ENCODE data around the gene FMN1.

The FMN1 gene

DNA sequence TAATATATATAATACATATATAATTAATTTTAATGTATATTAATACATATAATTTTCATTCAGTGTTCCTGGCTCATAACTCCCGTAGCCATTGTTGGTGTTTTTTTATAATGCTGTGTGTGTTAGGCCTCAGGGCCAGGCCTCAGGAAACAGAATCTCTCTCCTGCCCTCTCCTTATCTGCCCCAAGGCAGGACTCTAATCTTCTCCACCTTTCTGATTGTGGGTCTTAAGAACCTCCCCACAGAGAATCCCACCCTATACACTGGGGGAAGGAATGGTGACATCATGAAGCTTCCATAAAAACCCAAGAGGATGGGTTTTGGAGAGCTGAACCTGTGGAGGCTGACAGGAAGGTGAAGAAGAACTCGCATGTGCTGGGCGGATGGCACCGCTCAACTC is 4.0 kb upstream of the FMN1 start:
- DNase-seq (ENCODE audit: low read depth): no peak

DNA sequence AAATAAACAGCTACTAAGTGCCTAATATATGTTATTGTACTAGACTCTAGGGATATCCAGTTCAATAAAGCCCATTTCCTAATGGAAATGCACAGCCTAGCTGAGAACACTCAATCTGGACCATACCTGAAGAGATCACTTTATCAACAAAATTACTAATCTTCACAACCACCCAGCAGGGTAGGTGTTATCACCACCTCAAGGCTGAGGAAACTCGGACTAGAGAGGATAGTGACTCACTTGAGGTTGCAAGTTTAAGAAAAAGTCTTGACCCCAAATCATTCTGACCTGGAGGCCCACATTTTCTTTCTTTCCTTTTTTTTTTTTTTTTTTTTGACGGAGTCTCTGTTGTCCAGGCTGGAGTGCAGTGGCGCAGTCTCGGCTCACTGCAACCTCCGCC is 3.1 kb upstream of the FMN1 start:
- DNase-seq (ENCODE audit: low read depth): no peak

DNA sequence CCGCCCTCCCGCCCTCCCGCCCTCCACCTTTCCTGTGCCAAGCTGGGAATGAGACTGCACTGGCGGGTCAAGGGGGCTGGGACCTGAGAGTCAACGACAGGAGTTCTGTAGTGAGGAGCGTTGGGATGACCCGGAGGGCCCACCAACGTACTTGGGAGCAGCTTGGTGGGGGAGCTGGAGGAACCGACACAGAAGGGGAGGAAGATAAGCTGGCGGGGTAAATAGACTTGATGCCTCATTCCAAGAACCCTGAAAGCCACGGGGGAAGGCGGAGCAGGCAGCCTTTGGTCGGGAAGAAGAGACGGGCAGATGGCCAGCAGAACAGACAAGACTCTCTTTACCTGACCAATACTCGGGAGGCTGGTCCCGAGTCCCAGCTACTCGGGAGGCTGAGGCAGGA is 277 bp downstream of the FMN1 start:
- no peak for DNase-seq (ENCODE audit: low read depth)

DNA sequence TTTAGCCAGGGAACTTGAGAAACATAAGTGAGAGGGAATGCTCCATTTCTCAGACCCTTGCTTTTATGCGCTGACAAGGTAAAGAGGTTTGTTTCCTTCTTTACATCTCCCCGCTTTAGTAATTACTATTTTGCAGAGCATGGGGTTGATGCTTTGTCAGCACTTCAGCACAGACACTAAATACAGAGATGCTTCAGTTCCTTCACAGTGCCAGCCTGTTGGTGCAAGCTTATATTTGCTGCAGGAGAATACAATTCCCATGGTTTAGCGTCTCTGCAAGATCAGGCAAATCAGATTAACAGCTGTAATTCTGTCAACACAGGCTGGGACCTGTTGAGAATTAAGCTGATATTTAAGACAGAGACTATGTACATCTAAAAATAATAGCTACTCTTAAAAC is 2.9 kb downstream of the FMN1 start:
- no peak for DNase-seq (ENCODE audit: low read depth)

DNA sequence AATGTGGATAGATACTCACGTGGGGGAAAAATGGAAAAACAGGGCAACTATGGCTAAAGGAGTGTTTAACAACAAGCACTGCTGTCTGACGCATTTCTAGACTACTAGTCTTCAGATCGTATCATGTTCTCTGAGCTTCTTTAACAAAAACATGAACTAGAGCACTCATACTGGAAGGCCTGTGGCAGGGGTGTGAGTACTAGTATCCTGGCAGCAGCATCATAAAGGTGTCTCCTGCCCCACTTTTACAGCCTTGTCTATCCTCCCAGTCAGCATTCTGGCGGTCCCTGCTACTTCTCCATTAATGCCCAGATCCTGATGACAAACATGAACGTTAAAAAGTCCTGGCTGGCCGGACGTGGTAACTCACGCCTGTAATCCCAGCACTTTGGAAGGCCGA is 4.0 kb downstream of the FMN1 start:
- DNase-seq (ENCODE audit: low read depth): no peak

DNA sequence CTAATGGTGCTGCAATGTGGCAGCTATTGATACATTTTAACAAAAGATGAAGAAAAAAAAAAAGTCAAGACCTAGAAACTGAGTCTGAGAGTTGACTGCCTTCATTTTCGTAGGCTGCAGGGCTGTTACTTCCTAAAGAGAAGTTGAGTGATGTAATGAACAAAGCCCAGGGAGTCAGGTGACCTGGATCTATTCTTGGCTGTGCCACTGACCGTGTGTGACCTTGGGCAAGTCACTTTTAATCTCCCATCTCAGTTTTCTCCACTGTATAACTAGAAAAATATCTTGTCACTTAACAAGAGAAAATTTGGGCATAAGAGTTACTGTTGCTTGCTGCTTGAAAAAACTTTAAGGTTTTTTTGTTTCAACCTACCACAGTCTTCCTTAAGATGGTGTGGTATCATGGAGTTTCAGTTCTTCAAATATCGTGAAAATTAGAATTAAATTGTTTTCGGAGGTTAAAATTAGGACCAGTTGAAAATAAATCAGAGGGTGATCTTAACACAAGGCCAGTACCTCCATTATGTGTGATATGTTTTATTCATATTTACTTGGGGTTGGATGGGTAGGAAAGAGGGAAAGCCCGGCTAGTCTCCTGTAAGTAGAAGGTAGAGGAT is 5.8 kb downstream of the FMN1 start:
- DNase-seq (ENCODE audit: low read depth): no peak

DNA sequence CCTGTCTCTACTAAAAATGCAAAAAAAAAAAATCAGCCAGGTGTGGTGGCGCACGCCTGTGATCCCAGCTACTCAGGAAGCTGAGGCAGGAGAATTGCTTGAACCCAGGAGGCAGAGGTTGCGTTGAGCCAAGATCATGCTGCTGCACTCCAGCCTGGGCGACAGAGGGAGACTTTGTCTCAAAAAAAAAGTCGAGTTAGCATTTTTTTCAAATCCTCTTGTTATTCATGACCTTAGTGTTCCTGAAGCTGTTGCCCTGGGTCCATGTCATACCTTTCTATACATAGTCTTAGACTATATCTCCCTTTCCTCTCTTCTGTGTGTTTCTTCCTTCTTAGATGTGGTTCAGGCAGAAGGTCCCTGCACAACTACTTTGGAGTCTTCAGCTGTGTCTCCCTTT is 6.4 kb downstream of the FMN1 start:
- DNase-seq (ENCODE audit: low read depth): no peak

DNA sequence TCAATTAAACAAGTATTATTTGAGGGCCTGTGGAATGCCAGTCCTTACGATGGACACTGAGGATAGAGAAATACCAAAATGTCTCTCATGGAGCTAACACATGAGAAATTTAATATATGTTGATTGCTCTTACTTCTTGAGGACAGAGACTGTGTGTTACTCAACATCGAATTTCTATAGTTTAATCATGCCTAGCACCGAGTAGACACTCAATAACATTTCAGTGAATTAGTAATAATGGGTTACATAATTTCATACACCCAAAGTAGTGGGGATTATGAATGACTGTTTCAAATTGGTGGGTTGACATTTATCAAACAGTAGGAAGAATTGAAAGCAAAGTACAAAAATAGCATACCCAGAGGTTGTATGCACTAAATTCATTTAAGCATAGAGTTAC is 11.2 kb downstream of the FMN1 start:
- no peak for DNase-seq (ENCODE audit: low read depth)

DNA sequence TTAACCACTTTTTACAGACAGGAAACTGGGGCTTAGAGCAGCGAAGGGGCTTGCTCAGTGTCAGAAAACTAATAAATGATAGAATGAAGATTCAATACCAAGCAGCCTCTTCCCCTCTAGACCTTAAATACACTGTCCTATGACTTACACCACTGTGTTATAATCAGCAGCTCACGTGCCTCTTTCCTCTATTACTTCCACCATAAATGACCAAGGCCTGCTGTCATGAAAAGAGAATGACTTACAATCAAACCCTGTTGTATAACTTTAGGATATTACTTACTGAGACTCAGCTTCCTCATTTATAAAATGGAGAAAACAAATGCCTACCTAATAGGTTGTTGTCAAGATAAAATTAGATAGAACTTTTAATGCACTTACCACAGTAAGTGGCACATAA is 11.6 kb downstream of the FMN1 start:
- DNase-seq (ENCODE audit: low read depth): no peak

DNA sequence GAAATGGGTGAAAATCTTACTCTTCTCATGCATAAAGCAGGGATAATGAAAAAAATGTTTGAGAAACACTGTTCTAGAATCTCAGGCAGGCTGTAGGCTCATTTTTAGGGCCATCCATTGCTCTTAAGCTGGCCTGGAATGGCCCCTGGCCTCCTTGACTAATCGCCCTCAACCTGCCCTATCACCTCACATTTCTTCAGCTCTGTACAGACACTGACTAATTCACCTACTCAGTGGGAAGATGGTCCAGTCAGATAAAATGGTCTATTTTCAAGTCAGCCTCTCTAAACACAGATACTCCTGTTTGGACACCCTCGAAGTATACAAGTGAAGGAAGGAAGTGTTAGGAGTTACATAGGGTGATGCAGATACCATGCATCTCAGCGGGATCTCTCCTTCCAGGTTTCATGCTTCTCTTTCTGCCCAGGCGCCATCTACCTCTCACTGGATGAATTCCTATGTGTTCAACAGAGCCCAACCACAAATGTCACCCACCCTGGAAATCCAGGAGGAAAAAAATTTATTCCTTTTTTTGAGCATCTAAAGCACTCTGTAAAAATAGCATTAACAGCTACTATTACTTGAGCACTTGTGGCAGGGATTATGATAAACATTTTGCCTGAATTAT is 12.1 kb downstream of the FMN1 start:
- DNase-seq (ENCODE audit: low read depth): no peak

DNA sequence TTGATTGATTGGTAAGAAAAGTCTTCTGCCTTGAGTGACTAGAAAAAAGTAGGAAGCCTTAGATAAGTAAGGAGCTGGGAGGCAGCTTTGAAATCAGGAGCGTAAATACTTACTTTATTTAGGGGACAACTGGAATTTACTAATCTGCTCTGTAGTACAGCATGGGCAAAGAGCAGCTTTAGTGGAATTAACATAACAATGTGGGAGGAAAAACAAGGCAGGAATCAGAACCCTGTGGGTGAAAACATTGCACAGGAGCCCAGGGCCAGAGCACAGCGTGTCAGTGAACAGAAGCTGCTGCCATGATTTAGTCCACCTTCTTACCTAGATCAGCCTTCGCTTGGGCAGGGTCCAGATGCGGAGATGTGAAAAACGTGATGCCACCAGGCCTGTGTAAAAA is 14.6 kb downstream of the FMN1 start:
- no peak for DNase-seq (ENCODE audit: low read depth)

DNA sequence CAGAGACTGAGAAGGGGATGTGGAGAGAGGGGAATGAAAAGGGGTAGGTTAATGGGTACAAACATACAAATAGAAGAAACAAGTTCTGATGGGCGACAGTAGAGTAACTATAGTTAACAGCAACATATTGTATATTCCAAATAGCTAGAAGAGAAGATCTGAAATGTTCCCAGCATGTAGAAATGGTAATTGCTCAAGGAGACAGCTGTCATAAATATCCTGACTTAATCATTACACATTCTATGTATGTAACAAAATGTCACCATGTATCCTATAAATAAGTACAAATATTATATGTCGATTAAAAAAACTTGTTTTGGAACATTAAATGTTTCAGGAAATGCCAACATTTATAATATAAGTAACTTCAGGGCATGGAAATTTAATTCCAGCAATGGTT is 23.3 kb downstream of the FMN1 start:
- DNase-seq (ENCODE audit: low read depth): no peak

DNA sequence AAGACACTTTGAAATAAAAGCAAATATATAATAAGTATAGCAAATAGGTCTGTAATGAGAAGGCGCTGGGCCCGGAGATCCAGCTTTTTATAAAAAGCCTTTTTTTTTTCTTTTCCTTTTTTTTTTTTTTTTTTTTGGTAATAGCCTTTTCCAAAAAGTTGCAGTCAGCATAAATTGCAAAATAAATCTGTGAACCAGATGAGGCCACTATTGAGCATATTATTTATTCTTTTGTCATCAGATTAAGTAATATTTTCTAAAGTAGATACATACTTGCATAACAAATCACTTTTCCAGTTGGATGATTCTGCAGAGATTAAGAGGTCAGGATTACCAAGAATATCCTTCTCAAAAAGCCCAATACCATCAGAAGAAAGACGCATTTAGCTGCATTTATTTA is 24.9 kb downstream of the FMN1 start:
- DNase-seq (ENCODE audit: low read depth): no peak

DNA sequence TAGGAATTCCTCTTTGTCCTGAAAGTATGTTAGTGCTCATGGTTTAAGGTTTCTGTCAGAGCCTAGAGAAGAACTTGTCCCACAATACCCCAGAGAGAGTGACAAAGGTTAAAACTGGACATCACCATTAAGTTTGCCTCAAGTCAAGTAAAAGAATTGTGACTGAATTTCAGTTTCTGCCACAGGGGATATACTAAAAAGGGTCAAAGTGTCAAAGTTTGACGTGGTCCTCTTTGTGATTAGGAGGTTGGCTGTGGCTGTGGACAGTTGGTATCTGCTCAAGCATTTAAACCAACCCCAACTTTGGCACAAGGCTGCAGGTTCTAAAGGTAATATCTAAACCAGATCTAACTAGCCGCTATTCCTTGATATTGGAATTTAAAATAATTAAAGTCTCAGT is 26.1 kb downstream of the FMN1 start:
- DNase-seq (ENCODE audit: low read depth): no peak

DNA sequence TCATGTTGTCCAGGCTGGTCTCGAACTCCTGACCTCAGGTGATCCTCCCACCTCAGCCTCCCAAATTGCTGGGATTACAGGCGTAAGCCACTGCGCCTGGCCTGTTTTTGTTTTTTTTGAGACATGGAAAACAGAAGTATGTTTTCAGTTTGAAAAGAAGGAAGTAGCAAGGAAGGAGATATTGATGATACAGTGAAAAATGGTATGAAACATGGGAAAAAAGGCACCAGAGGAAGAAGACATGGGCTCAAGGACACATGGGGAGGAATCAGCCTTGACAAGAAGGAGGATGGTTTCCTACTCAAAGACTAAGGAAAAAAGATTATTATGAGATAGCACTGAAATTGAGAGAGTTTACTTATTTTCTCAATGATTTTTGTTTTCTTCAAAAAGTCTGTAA is 30.7 kb downstream of the FMN1 start:
- no peak for DNase-seq (ENCODE audit: low read depth)

DNA sequence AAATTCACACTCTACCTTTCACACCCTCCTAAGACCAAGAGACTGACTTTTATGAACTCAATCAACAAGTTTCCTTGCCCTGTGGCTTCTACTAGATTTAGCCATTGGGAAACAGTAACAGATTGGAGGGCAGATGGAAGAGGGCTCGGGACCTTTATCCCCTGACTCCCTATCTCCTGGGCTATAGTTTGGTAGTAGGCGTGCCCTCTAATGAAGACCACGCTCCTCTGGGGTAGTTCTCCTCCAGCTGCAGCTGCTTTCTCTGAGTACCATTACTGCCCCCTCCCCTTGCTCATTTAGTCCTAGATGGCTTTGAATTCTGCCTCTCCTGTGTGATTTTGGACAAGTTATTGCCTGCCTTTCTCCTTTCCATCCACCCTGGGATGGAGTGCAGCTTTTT is 33.3 kb downstream of the FMN1 start:
- DNase-seq (ENCODE audit: low read depth): no peak

DNA sequence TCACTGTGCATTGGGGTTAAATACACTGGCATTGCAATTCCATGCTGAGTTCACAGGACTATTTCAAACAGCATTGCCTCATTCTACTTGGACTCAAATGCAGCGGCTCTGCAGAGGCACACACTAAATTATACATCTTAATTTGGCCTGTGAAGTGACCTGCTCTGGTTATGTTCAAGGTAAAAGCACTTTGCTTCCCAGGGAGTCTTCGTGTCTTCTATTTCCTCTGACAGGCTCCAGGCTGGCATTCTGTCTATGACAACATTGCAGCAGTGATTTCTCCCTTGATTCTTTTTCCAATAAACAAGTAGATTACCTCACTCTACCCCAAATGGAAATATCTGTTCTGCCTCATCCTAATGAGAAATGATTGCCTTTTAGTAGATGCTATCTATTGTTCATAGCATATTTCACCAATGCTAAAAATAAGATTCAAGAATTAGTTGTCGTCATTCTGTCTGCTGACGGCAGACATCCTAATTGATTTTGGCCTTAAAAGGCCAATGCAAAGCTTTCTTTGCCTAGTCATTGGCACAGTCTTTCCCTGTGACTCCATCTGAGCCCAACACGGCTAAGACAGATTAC is 33.8 kb downstream of the FMN1 start:
- no peak for DNase-seq (ENCODE audit: low read depth)

DNA sequence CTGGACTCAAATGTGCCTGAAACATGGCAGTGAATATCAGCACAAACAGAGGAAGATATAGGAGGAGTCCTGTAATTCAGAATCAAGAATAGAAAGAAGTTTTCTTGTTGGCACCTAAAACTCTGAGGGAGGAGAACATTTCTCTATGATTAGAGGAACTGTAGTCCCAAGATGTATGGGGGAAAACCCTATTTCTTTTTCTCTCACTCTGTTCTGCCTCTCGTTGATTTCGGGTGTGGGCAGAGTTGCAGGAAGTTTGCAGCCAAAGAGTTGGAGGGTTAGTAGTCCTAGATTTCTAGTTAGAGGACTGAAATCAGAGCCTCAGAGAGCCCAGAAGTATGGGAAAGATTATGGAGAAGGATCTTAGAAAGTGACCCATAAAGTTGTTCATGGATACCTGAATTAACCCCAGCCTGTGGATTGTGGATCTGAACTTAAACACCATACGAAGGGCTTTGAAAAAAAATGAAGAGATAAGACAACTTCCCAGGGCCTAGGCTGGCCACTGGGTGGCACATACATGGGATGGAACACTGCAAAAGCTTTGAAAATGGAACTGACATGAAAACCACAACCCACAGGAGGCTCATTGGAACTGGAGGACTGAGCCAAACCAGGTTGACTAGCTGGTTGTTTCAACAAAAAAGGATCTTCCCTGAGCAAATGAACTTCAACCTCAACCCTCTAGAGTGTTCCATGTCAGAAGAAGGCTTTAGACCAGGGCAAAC is 34.6 kb downstream of the FMN1 start:
- no peak for DNase-seq (ENCODE audit: low read depth)

DNA sequence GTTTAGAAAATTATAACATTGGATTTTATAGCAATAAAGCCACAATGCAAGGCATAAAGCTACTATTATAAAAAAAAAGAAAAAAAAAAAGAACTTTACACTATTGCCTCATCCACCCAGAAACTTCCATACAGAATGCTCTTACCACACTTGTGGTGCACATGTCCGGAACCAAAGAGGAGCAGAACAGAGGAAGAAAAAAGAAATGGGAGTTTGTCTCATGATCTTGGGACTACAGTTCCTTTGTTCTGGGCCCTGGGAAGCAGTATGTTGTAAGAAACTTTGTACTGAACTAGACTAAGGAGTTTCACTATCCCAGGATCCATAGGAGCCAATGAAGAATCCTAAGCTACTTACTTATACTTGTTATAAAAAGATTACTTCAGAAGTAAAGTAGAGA is 36.1 kb downstream of the FMN1 start:
- DNase-seq (ENCODE audit: low read depth): no peak

DNA sequence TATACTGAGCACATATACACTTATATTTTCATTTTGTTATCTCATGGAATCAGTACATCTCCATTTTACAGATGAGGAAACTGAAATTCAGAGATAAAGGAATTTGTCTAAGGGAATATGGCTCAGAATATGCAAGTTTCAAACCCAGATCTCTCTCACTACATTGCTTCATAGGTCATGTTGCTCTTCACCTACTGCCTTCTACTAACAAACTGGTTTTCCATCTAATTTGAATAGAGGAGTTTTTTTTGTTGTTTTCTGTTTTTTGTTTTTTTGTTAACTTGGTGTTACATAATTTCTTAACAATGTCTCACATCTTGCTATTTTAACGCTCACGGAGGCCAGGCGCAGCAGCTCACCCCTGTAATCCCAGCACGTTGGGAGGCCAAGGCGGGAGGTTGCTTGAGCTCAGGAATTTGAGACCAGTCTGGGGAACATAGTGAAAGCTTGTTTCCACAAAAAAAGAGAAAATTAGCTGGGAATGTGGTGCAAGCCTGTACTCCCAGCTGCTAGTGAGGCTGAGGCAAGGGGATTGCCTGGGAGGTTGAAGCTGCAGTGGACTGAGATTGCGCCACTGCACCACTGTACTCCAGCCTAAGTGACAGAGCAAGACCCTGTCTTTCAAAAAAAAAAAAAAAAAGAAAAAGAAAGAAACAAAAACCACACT is 37.0 kb downstream of the FMN1 start:
- no peak for DNase-seq (ENCODE audit: low read depth)

DNA sequence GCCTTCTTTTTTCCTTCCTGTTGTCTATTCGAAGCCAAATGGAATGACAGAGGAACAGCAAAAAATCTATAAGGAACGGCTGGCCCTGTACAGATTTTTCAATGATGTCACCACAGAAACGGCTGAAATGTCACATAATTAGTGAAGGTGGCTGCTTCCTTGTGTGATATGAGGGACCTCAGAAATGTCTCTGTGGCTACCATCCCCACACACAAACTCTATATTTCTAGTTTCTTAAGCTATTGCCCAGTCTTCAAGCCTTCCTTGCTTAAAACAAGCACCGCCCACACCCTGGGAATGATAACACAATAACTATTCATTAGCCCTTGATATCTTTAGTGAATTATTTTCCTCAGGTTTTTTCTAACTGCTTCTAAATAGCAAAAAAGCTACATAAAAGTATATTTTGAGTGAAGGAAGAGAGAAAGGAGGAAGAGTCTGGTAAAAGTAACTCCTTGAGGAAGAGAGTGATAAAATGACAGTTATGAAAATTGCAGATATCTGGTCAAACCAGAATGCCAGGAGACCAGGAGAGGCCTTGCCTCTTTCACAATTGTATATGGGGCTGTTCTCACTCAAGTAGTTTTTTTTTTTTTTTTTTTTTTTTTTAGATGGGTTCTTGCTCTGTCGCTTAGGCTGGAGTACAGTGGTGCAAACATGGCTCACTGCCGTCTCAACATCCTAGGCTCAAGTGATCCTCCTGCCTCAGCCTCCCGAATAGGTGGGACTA is 38.7 kb downstream of the FMN1 start:
- DNase-seq (ENCODE audit: low read depth): no peak

Measured in activated T-helper 9 cell treated with anti-CD3 and anti-CD28 coated beads, Interleukin-2, amount 50 U/mL, for 16 hours (primary cell).